Measurements from ENCODE around the gene IL15RA. TPM values are rescaled to one million over a fixed set of nuclear protein-coding genes. Genes with fewer than 3 reads are reported as not detected.
A peak's percentile ranks its signal among the peaks of the same experiment; 100 is the strongest.

The IL15RA gene
- total RNA-seq, 3 donors from 2014 or later (not counting 1 experiment from before 2014, with no cell fraction given) = 10.7 to 11.8 (median 11.3) TPM

- Mint-ChIP-seq H3K9me3 (no peaks in the 10 kb centered on the region), H3K27me3 (ENCODE audit: low read depth in 2 of 2) (peaks cover 11 to 21% of the 10 kb centered on the region in 2 donors), H3K36me3 (no peaks in the 10 kb centered on the region), H3K4me1 (no peaks in the 10 kb centered on the region), H3K27ac (no peak overlapping the region), H3K4me3 (no peak overlapping the region)
- no peaks in the 10 kb centered on the region for H3K27me3 ChIP-seq (ENCODE audit: control insufficient read depth, insufficient read depth, low read length)
- TF ChIP-seq, protein P1, sequence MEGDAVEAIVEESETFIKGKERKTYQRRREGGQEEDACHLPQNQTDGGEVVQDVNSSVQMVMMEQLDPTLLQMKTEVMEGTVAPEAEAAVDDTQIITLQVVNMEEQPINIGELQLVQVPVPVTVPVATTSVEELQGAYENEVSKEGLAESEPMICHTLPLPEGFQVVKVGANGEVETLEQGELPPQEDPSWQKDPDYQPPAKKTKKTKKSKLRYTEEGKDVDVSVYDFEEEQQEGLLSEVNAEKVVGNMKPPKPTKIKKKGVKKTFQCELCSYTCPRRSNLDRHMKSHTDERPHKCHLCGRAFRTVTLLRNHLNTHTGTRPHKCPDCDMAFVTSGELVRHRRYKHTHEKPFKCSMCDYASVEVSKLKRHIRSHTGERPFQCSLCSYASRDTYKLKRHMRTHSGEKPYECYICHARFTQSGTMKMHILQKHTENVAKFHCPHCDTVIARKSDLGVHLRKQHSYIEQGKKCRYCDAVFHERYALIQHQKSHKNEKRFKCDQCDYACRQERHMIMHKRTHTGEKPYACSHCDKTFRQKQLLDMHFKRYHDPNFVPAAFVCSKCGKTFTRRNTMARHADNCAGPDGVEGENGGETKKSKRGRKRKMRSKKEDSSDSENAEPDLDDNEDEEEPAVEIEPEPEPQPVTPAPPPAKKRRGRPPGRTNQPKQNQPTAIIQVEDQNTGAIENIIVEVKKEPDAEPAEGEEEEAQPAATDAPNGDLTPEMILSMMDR (IDR thresholded peaks at IDR 0.05) = no peak
- H3K4me1 ChIP-seq (ENCODE audit: control insufficient read depth, insufficient read depth, low read length) = no peaks in the 10 kb centered on the region
- H3K4me3 ChIP-seq (ENCODE audit: low read length) = no peak overlapping the region
- intact Hi-C loops (cut with micrococcal nuclease) = no loop called here
- DNase-seq (no peak), ATAC-seq (peak in 1 of 3 donors; percentile 56)
- 71% methylated on average over 10 of the region's 12 CpGs for WGBS (ENCODE audit: insufficient coverage)
- no peak overlapping the region for H3K27ac ChIP-seq (ENCODE audit: low read length)
- peaks cover 3% of the 10 kb centered on the region for H3K9me3 ChIP-seq (ENCODE audit: control insufficient read depth, insufficient read depth, low read length)
- H3K36me3 ChIP-seq (ENCODE audit: control insufficient read depth, insufficient read depth, low read length) = no peaks in the 10 kb centered on the region
Measured at GRCh38 chr10:6002809-6003510, 25.6 kb upstream of the IL15RA start.

- Histone ChIP-seq H3K4me1 (ENCODE audit: control insufficient read depth, insufficient read depth, low read length) (no peaks in the 10 kb centered on the region), H3K36me3 (ENCODE audit: control insufficient read depth, insufficient read depth, low read length) (no peaks in the 10 kb centered on the region), H3K27ac (ENCODE audit: low read length) (no peak overlapping the region), H3K27me3 (ENCODE audit: control insufficient read depth, insufficient read depth, low read length) (no peaks in the 10 kb centered on the region), H3K4me3 (ENCODE audit: low read length) (no peak overlapping the region), H3K9me3 (ENCODE audit: control insufficient read depth, insufficient read depth, low read length) (no peaks in the 10 kb centered on the region)
- TF ChIP-seq, protein P1 (IDR thresholded peaks at IDR 0.05) = no peak
- no peak for ATAC-seq
- Mint-ChIP-seq H3K4me1 (no peaks in the 10 kb centered on the region), H3K9me3 (no peaks in the 10 kb centered on the region), H3K27ac (no peak overlapping the region), H3K36me3 (no peaks in the 10 kb centered on the region), H3K27me3 (ENCODE audit: low read depth in 2 of 2) (peaks cover 24 to 25% of the 10 kb centered on the region in 2 donors), H3K4me3 (no peak overlapping the region)
- WGBS (ENCODE audit: insufficient coverage) = 83% methylated on average over 20 of the region's 20 CpGs
- intact Hi-C loops (cut with micrococcal nuclease) = no loop called here
- DNase-seq = no peak
Measured at GRCh38 chr10:5999440-6000165, 22.3 kb upstream of the IL15RA start.

GRCh38 chr10:5996696-5997095 lies 19.4 kb upstream of the IL15RA start:
- Mint-ChIP-seq H3K4me1 (no peaks in the 10 kb centered on the region), H3K27ac (no peak overlapping the region), H3K9me3 (peaks cover 2 to 8% of the 10 kb centered on the region in 2 donors), H3K27me3 (ENCODE audit: low read depth in 2 of 2) (peaks cover 25 to 39% of the 10 kb centered on the region in 2 donors), H3K4me3 (no peak overlapping the region), H3K36me3 (peaks cover 4% of the 10 kb centered on the region)
- no peaks in the 10 kb centered on the region for H3K4me1 ChIP-seq (ENCODE audit: control insufficient read depth, insufficient read depth, low read length)
- TF ChIP-seq, protein P1 (IDR thresholded peaks at IDR 0.05) = no peak
- WGBS (ENCODE audit: insufficient coverage) = 97% methylated on average over 2 of the region's 4 CpGs
- no peak overlapping the region for H3K4me3 ChIP-seq (ENCODE audit: low read length)
- H3K36me3 ChIP-seq (ENCODE audit: control insufficient read depth, insufficient read depth, low read length) = no peaks in the 10 kb centered on the region
- H3K9me3 ChIP-seq (ENCODE audit: control insufficient read depth, insufficient read depth, low read length) = no peaks in the 10 kb centered on the region
- no peak for DNase-seq
- no peaks in the 10 kb centered on the region for H3K27me3 ChIP-seq (ENCODE audit: control insufficient read depth, insufficient read depth, low read length)
- H3K27ac ChIP-seq (ENCODE audit: low read length) = no peak overlapping the region
- intact Hi-C loops (cut with micrococcal nuclease) = no loop called here
- ATAC-seq = no peak

Measured in natural killer cell (primary cell).